DMS79 treated with DMSO at 0.1 percent for 48 hours (cell line): Measurements from ENCODE around the gene PTPRT.

Source experiments
- DNase-seq: peaks from one replicate; lab custom pipeline; 2025; lab: John Stamatoyannopoulos, UW

Gene PTPRT

DNA sequence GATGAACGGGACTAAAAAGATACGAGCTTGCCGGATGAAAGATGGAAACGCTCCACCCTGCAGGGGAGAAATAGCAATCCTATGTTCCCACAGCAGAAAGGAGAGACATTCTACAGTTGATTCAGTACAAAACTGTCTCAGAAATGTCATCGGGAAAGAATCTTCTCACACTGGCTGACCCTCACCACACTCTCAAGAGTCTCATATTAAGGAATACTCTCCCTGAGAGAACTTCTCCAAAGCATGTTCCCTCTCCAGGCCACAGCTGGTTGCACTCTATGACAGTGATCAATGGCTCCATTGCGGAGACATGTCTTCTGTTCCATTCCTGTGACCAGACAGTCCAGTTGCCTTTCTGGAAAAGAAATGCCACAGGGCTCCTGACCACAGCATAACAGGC is 813.6 kb downstream of the PTPRT start:
- DNase-seq: no peak

DNA sequence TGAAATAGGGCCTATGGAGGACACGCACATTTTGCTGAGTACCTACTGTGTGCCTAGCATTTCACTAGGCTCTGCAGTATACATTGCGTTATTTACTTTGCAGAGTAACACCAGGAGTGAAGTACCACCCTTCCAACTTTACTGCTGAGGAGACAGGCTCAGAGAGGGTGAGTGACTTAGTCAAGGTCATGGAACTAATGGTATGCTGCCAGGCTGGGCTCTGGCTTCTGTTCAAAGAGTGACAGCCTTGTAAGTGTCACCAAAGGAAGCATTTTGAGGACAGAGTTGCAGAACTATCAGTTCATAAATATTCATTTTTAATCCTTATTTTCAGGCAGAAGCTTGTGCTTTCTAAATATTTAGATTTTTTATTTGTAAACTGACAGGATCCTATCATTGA is 816.7 kb downstream of the PTPRT start:
- no peak for DNase-seq

DNA sequence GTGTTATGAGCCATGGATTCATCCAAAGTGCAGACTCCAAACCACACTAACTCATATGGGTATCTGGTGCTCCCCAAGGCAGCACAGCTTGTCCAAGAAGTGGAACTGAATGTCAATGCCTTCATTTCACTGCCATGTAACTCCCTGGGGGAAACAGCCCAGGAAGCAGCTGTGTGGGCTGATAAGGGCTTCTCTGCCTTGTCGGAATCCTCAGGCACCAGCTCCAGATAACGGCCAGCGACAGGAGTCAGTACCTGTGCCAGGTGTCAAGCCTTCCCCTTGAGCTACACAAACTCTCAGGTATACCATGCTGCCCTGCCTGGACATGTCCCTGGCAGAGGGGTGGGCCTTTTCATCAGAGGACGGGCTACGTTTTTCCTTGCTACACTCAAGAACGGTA is 819.6 kb downstream of the PTPRT start:
- DNase-seq: no peak

- DNase-seq: no peak
Observed at GRCh38 chr20:42368910-42369309, 820.8 kb downstream of the PTPRT start.

DNA sequence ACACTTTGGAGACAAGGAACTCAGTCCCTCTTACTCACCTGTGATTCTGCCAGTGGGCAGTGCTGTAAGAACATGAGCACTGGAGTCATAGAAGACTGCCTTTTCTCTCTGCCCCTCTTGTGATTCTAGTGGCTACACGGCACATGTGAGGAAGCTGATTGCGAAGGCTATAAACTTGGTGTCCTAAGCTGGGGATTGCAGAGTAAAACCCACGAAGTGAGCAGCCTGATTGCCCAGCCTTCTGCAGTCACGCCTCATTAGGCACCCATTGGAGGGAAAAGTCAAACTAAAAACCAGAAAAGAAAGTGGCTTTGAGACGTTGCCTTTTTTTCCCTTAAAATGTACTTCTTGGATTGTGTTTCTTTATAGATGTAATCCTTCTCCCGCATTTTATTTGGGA is 823.1 kb downstream of the PTPRT start:
- peak; percentile 45 for DNase-seq

GRCh38 chr20:42364446-42364845 is 825.3 kb downstream of the PTPRT start:
- DNase-seq: no peak

- DNase-seq: no peak
Observed at GRCh38 chr20:42361402-42361970, 828.2 kb downstream of the PTPRT start.

DNA sequence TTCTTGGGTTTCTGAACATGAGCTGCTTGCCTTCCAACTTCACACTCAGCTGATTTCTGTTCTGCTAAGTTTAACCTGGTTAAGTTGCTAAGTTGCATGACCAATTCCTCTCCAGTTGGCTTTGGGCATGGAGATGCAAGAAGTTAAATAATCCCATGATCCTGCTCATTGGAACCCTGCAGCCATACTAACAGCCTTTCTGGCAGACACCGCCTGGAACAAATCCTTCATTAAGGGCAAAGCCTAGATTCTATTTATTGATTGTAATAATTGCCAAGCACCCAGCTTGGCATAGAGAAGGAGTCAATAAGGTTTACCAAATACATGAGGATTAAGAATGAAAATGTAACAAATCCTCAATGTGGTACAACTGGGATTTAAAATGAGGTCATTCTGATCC is 829.1 kb downstream of the PTPRT start:
- peak; percentile 6 for DNase-seq

DNA sequence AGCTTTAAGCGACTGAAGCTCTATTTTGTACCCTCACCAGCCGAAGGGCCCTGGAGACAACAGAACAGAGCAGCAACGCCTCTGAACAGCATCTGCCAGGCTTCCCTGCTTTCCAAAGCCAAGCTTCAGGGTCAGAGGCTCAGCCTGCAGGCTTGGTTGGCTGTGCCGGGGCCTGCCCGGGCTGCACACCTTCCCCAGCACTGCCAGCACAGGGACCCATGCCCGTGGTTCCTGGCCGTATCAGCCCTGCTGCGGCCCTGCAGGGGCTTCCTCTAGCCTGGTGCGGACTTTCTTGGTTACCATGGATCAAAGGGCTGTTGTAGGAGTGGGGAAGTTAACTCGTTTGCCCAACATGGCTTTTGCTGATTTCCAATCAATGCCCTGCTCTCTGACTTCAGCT is 830.1 kb downstream of the PTPRT start:
- DNase-seq: no peak

DNA sequence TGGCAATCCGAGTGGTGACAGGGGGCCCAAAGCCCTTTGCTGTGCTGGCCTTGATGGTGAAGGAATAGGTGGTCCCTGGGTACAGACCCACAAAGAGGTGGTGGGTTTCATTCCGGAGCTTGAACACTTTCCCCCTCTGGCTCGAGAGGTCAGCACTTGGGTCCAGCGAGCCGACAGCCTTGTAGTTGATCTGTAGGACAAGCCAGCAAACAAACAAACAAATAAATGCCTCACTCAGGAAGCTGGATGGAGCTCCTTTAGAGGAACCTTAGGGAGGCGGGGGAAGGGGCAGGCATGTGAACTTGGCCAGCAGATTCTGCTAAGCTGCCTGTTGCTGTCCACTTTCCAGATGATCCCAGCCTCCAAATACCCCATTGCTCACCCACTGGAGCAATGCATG is 837.6 kb downstream of the PTPRT start:
- DNase-seq: no peak

- no peak for DNase-seq
Observed at GRCh38 chr20:42350521-42350920, 839.2 kb downstream of the PTPRT start.

- DNase-seq: no peak
Observed at GRCh38 chr20:42346189-42347170, 843.2 kb downstream of the PTPRT start.

DNA sequence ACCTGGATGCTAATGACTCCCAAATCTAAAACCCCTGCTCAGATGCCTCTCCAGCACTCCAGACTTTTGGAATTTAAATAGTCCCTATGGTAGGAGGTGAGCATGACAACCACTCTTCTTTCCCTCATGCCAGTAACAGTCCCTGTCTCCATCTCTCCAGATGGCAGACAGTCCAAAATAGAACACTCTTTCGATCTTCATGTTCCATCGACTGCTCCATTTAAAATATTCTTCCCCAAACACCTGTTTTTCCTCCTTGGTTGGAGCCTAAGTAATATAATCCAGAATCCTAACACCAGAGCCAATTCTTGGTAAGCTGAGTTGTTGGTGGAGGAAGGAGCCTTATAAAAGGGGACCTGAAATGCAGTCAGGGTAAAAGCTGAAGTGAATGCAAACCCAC is 848.1 kb downstream of the PTPRT start:
- DNase-seq: no peak

- no peak for DNase-seq
Observed at GRCh38 chr20:42340368-42340767, 849.3 kb downstream of the PTPRT start.

DNA sequence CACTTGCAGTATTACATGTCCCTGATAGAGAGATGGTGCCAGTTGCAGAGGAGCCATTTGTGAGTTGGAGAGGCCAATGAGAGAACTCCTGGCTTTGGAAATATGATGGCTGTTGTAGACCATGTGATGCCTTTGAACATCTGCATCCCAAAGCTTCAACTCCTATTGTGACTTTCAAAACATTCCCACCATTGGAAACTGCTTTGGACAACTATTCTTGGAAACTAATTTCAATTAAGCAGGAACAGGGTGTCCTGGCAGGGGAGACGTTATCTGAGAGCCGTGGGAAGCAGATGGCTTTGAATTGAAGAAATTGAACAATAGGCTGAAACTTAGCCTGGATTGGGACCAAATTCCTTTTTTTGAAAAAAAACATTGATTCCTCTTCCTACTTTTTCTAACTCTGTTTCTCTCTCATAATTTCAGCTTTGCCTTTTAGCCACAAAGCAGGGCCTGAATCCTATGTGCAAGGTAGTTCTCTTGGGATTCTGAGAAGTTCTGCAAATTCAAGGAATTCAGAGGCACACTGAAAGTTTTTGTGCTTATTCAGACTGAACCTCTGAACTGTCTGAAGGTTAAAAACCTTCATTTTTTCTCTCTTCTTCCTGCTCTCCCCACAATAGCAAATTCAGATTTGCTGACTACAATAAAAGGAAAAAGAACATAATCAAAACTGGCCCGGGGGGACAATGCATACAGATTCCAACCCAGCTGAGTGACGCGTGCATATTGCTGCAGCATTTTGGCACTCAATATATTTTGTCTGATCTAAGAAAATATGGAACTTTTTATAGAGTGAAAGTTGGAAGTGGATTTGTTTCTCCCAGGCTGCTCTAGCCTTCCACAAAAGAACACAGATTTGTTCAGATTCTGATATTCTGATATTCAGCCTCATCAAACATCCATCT is 851.2 kb downstream of the PTPRT start:
- no peak for DNase-seq

DNA sequence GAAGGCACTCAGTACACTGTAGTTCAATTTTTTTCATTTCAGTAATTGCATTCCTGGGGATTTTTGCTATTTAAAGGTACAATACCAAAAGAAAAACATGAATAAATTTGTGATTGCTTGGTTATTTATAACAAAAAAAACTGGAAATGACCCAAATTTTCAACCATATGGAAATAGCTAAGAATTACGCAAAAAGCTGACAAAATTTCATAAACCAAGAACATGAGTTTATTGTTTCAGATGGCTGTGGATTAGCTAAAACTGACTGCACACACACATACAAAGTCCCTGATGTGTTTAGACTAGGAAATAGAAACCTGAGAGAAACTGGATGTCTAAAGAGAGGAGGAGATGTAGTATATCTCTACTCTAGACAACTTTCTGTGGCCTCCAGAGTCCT is 853.1 kb downstream of the PTPRT start:
- no peak for DNase-seq

DNA sequence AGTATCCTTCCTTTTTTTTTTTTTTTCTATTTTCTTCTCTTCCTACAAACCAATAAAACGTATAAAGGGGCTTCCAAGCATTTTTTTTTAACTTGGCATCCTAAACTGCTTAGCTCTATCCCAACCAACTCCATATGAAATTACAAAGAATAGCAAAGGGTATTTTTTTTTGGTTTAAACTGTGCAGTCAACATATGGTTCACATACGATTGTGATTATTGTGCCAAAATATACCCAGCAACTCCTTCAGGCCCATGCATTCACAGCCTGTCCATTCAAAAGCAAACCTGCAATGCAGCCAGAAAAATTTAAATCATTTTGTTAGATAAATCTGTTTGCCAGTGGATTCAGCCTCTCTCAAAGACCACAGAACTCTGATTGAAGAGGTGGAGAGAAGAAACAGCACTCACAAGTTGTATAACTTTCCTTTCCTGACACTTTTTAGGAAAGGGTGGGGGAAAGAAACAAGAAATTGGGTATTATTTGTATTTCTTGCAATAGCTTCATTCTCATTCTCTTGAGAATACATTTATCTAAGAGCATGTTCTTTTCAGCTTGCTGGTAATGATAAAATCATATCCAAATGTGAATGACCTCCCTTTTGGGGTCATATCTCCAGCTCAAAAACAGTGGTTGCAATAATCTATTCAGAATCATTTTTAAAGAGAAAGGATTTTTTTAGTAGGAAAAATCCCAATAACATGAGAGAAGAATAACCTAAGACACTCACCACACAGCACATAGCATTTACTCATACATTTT is 870.3 kb downstream of the PTPRT start:
- DNase-seq: no peak

DNA sequence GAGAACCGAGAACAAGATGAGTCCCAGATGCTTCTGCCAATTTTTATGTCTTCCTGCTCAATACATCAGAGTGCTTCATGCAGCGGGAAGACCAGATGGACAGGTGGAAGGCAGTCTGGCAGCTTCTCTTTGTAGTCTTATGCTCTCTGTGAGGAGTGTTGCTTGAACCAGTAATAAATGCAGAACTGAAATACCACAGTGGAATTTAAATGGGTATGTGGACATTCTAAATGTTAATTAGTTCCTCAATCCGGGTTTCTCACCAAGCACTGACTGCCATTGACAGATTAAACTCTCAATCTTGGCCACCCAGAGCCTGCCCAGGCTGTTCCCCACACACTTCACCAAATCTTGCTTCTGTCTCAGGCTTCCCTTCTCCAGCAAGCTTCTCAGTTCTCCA is 876.0 kb downstream of the PTPRT start:
- DNase-seq: no peak

DNA sequence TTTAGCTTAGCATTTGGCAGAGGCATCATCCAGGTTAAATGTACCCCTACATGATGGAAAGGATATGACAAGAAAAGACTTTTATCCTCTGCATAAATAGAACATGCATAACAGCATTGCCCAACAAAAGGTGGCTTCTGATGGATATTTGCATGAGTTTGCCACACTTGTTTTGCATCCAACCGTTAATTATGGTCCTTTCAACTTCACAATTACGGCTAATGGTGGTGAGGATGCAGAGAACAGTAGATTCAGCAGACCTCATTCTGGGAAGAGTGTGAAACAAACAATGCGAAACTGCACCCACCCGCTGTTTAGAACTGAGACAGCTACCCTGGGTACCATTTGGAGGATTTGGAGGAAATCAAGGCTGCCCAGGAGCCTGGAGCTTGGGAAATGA is 880.7 kb downstream of the PTPRT start:
- DNase-seq: peak; percentile 93

- no peak for DNase-seq
Observed at GRCh38 chr20:42308171-42308570, 881.5 kb downstream of the PTPRT start.

DNA sequence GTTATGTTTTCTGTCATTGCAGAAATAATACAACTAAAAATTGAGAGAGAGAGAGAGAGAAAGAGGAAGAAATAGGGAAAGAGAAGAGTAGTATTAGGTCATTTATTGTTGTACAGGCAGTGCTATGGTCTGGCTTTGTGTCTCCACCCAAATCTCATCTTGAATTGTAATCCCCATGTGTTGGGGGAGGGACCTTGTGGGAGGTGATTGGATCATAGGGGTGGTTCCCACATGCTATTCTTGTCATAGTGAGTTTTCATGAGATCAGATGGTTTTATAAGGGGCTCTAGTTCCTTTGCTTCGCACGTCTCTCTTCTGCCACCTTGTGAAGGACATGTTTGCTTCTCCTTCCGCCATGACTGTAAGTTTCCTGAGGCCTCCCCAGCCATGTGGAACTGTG is 894.1 kb downstream of the PTPRT start:
- no peak for DNase-seq

GRCh38 chr20:42294976-42295375 is 894.7 kb downstream of the PTPRT start:
- DNase-seq: no peak
